ENCODE measurements around the gene KIF21B. TPM values are rescaled to one million over a fixed set of nuclear protein-coding genes. Genes with fewer than 3 reads are reported as not detected.

Gene KIF21B
- total and polyA plus RNA-seq, 2 experiments from 2014 or later, result 0.18 to 1.3 TPM

DNA sequence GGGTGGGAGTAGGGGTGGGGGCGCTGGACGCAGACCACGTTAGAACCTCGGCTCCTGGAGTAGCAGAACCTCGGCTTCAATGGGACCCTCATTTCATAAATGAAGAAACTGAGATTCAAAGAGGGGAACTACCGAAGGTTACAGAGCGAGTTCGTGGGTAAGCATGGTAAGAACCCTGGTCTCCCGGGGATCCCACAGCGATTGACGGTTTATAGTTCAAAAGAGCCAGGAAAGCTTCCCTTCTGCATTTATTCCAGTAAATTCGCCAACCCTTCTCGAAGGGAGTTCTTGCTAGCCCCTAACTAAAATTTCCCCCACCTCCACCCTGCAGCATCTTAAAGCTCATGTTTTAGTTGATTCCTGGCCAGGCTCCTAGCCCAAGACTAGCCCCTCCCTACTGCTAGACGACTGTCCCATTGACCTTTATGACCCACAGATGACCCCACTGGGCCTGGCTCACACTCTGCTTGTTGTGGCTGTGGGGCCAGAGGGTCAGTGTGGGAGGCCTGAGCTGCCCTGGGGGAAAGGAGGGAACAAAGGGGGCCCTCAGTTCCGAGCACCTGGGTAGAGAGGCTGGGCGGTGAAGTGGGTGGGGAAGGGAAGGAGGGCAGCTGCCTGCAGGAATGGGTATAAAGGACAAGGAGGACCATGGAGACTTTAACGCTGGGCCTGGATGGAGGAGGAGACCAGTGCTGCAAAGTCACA, 558 bp upstream of the KIF21B start:
- no peaks in the 10 kb centered on the region for H3K9me2 ChIP-seq (replicated peaks; ENCODE audit: insufficient read depth)
- H3K4me3 ChIP-seq, result no peak overlapping the region
- H3K9me3 ChIP-seq (ENCODE audit: low read depth), result no peaks in the 10 kb centered on the region
- peaks cover 8% of the 10 kb centered on the region for H3K4me1 ChIP-seq (ENCODE audit: insufficient read depth)
- TF ChIP-seq EZH2phosphoT487 (IDR thresholded peaks at IDR 0.05; ENCODE audit: low read depth, severe bottlenecking, unreplicated experiment) (no peak), EZH2 (IDR thresholded peaks at IDR 0.05; ENCODE audit: borderline replicate concordance) (no peak)
- TF ChIP-seq, protein P1, sequence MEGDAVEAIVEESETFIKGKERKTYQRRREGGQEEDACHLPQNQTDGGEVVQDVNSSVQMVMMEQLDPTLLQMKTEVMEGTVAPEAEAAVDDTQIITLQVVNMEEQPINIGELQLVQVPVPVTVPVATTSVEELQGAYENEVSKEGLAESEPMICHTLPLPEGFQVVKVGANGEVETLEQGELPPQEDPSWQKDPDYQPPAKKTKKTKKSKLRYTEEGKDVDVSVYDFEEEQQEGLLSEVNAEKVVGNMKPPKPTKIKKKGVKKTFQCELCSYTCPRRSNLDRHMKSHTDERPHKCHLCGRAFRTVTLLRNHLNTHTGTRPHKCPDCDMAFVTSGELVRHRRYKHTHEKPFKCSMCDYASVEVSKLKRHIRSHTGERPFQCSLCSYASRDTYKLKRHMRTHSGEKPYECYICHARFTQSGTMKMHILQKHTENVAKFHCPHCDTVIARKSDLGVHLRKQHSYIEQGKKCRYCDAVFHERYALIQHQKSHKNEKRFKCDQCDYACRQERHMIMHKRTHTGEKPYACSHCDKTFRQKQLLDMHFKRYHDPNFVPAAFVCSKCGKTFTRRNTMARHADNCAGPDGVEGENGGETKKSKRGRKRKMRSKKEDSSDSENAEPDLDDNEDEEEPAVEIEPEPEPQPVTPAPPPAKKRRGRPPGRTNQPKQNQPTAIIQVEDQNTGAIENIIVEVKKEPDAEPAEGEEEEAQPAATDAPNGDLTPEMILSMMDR (IDR thresholded peaks at IDR 0.05; ENCODE audit: poor library complexity), result no peak
- H4K20me1 ChIP-seq (ENCODE audit: insufficient read depth, poor library complexity, severe bottlenecking), result no peaks in the 10 kb centered on the region
- peaks cover 11% of the 10 kb centered on the region for H3K27me3 ChIP-seq
- peak overlapping the region; percentile 100 for H3K4me2 ChIP-seq
- no peaks in the 10 kb centered on the region for H3K79me2 ChIP-seq
- no peak overlapping the region for H3K27ac ChIP-seq
- H2AFZ ChIP-seq, result no peak overlapping the region
- no peaks in the 10 kb centered on the region for H3K36me3 ChIP-seq (replicated peaks; ENCODE audit: insufficient read depth, low read depth)
- no peak for DNase-seq (ENCODE audit: low spot score)
- WGBS (ENCODE audit: low lambda C conversion rate, missing lambda C conversion rate), result 36% methylated on average over 17 of the region's 17 CpGs

DNA sequence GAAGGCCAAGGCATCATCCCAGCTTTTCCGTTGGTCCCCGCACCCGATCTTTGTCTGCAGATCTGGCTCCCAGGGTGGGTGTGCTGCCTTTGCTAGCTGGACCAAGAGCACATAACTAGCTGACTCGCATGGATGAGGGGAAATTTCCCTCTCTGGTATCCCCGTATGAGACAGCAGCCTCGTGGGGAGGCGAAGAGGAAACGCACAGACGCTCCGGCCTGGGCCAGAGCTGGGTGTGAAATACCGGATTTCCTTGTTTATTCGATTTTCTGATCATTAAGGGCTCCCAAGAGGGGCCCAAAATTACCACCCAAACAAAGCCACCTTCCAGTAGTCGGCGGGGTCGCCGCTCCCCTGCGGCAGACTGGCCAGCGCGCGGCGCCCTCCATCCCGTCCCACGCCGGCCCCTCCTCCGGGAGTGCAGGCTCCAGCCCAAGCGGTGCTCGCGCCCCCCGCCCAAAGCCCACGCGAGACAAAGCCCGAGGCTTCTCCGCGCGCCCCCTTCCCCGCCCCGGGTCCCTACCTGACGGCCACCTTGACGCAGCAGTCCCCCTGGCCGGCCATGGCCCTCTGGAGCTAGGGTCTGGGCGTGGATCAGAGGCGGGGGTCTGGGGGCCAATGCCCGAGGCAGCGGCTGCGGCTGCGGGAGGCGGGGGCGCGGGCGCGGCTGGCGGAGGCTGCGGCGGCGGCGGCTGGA, 546 bp downstream of the KIF21B start:
- 11% methylated on average over 31 of the region's 56 CpGs for WGBS (ENCODE audit: low lambda C conversion rate, missing lambda C conversion rate)
- no peak for TF ChIP-seq EZH2phosphoT487 (IDR thresholded peaks at IDR 0.05; ENCODE audit: low read depth, severe bottlenecking, unreplicated experiment)
- TF ChIP-seq, protein P1 (IDR thresholded peaks at IDR 0.05; ENCODE audit: poor library complexity), result peak; percentile 16
- H3K9me3 ChIP-seq (ENCODE audit: low read depth), result no peaks in the 10 kb centered on the region
- peak overlapping the region; percentile 52 for H3K4me3 ChIP-seq
- H3K4me1 ChIP-seq (ENCODE audit: insufficient read depth), result peaks cover 8% of the 10 kb centered on the region
- H3K9me2 ChIP-seq (replicated peaks; ENCODE audit: insufficient read depth), result no peaks in the 10 kb centered on the region
- H3K4me2 ChIP-seq, result peak overlapping the region; percentile 100
- no peaks in the 10 kb centered on the region for H4K20me1 ChIP-seq (ENCODE audit: insufficient read depth, poor library complexity, severe bottlenecking)
- H3K27me3 ChIP-seq, result peaks cover 11% of the 10 kb centered on the region
- H3K36me3 ChIP-seq (replicated peaks; ENCODE audit: insufficient read depth, low read depth), result no peaks in the 10 kb centered on the region
- no peaks in the 10 kb centered on the region for H3K79me2 ChIP-seq
- no peak for DNase-seq (ENCODE audit: low spot score)
- peak overlapping the region; percentile 83 for H2AFZ ChIP-seq
- no peak overlapping the region for H3K27ac ChIP-seq

DNA sequence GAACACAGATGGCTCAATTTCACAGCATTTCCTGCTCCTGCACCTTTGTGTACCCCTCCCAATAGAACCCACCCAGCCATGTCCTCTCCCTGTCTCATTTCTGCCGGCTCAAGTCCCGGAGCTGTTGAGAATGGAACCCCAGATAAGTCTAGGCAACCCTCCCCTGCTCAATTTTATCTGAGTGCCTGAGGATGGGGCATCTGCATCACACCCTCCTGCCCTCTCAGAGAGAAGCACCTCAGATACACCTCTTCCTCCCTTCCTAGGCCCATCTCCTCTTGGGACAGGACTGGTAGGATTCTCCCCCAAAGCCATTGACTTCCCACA, 1.1 kb downstream of the KIF21B start:
- H4K20me1 ChIP-seq (ENCODE audit: insufficient read depth, poor library complexity, severe bottlenecking), result no peaks in the 10 kb centered on the region
- H3K27me3 ChIP-seq, result peaks cover 11% of the 10 kb centered on the region
- TF ChIP-seq, protein P1 (IDR thresholded peaks at IDR 0.05; ENCODE audit: poor library complexity), result no peak
- TF ChIP-seq EZH2phosphoT487 (IDR thresholded peaks at IDR 0.05; ENCODE audit: low read depth, severe bottlenecking, unreplicated experiment), result no peak
- TF ChIP-seq EZH2 (IDR thresholded peaks at IDR 0.05; ENCODE audit: borderline replicate concordance), result no peak
- H3K9me2 ChIP-seq (replicated peaks; ENCODE audit: insufficient read depth), result no peaks in the 10 kb centered on the region
- no peaks in the 10 kb centered on the region for H3K9me3 ChIP-seq (ENCODE audit: low read depth)
- H3K4me3 ChIP-seq, result no peak overlapping the region
- no peaks in the 10 kb centered on the region for H3K79me2 ChIP-seq
- WGBS (ENCODE audit: low lambda C conversion rate, missing lambda C conversion rate), result 75% methylated on average over 2 of the region's 2 CpGs
- H3K4me1 ChIP-seq (ENCODE audit: insufficient read depth), result peaks cover 9% of the 10 kb centered on the region
- peak overlapping the region; percentile 100 for H3K4me2 ChIP-seq
- DNase-seq (ENCODE audit: low spot score), result no peak
- no peaks in the 10 kb centered on the region for H3K36me3 ChIP-seq (replicated peaks; ENCODE audit: insufficient read depth, low read depth)
- H2AFZ ChIP-seq, result no peak overlapping the region
- no peak overlapping the region for H3K27ac ChIP-seq
